Panc1 (cell line): ENCODE data around the gene CHCHD10. TPM values are rescaled to one million over a fixed set of nuclear protein-coding genes. Genes with fewer than 3 reads are reported as not detected.

ENCODE experiments used
- ATAC-seq: fragments of 200-7000 bp; cut with Tn5 transposase; 2 replicates; pipeline ENCODE4 v1.9.1; 2020; ENCODE audit warnings: mild to moderate bottlenecking, moderate library complexity
- BruUV-seq: library from RNA; stranded (reverse); fragments of 400-500 nt; replicated peaks from 2 replicates; lab custom pipeline; 2021; lab: Mats Ljungman, UMichigan
- CTCF ChIA-PET: fragments of 300-600 bp; sonication (Branson Sonifier 250); formaldehyde crosslinking; loops from one replicate; lab custom pipeline; 2022; ENCODE audit warnings: antibody characterized with exemption; lab: Charles Lee
- POLR2A ChIA-PET: fragments of 300-600 bp; sonication (Branson Sonifier 250); formaldehyde crosslinking; loops from one replicate; lab custom pipeline; 2022; ENCODE audit warnings: antibody characterized with exemption; lab: Charles Lee
- DNase-seq: peaks from one replicate; pipeline ENCODE4 v3.0.0-alpha.2; 2010; ENCODE audit warnings: low read depth, low spot score
- H3K27ac ChIP-seq: 2 replicates; pipeline ENCODE4 v1.5.1; 2011; ENCODE audit warnings: mild to moderate bottlenecking, low read length, inconsistent platforms
- H3K27me3 ChIP-seq: fragments of 200-500 bp; sonication (Bioruptor generic); 2 replicates; pipeline ENCODE4 v1.6.0; 2014; ENCODE audit warnings: low read length, inconsistent platforms; ENCODE audit not compliant: control insufficient read depth, insufficient read depth
- H3K36me3 ChIP-seq: fragments of 200-500 bp; sonication (Bioruptor generic); 2 replicates; pipeline ENCODE4 v1.5.1; 2014; ENCODE audit warnings: inconsistent platforms, mild to moderate bottlenecking, low read length, moderate library complexity; ENCODE audit not compliant: control insufficient read depth, insufficient read depth
- H3K4me1 ChIP-seq: 2 replicates; pipeline ENCODE4 v1.5.1; 2011; ENCODE audit warnings: inconsistent platforms, mild to moderate bottlenecking, low read length, moderate library complexity; ENCODE audit not compliant: control insufficient read depth, insufficient read depth
- H3K4me3 ChIP-seq, 2 experiments: 2 replicates each; pipeline ENCODE4 v1.5.1; 2011 to 2012; ENCODE audit warnings: low read depth in 2 of 2, low read length in 2 of 2, mild to moderate bottlenecking in 2 of 2, inconsistent platforms in 1 of 2, moderate library complexity in 1 of 2
- H3K9me3 ChIP-seq: fragments of 200-500 bp; sonication (Bioruptor generic); 2 replicates; pipeline ENCODE4 v1.5.1; 2014; ENCODE audit warnings: low read depth, mild to moderate bottlenecking, inconsistent platforms, low read length, moderate library complexity; ENCODE audit not compliant: control insufficient read depth, insufficient read depth
- CTCF ChIP-seq: fragments of 450-650 bp; IDR thresholded peaks from 2 replicates; pipeline ENCODE4 v1.5.1; 2017; ENCODE audit warnings: mild to moderate bottlenecking
- POLR2AphosphoS5 ChIP-seq: IDR thresholded peaks from 2 replicates; pipeline ENCODE4 v1.6.1; 2012; ENCODE audit warnings: mild to moderate bottlenecking, low read depth, low read length, moderate library complexity
- REST ChIP-seq, 2 experiments: IDR thresholded peaks; 2 replicates each; pipeline ENCODE4 v1.6.1; 2011 to 2012; ENCODE audit warnings: low read depth in 2 of 2, control low read depth in 1 of 2, low read length in 1 of 2, mild to moderate bottlenecking in 1 of 2, moderate library complexity in 1 of 2; ENCODE audit not compliant: insufficient read depth in 1 of 2
- SIN3A ChIP-seq: IDR thresholded peaks from 2 replicates; pipeline ENCODE4 v1.6.1; 2012; ENCODE audit warnings: low read depth, mild to moderate bottlenecking, low read length, moderate library complexity, borderline replicate concordance; ENCODE audit not compliant: insufficient read depth
- TCF7L2 ChIP-seq: IDR thresholded peaks from 2 replicates; pipeline ENCODE4 v1.6.1; 2011; ENCODE audit warnings: mild to moderate bottlenecking, low read depth, low read length, inconsistent platforms
- in situ Hi-C: cut with HindIII; loops from 2 replicates; pipeline ENCODE4 v1.10.0; 2016; ENCODE audit warnings: low sequenced_read_pairs, low pct_unique_long_range_greater_than_20kb
- intact Hi-C: fragments of 100-400 bp; cut with micrococcal nuclease; formaldehyde crosslinking; loops from one replicate; pipeline ENCODE4 v1.10.0; 2022; ENCODE audit not compliant: unreplicated experiment
- total RNA-seq: library from RNA; stranded (reverse); gene quantifications from one replicate; pipeline ENCODE4 v1.2.1, GENCODE V29; 2021; ENCODE audit not compliant: unreplicated experiment

CHCHD10 gene
- total RNA-seq, 1 experiment from 2014 or later = 84.4 TPM

GRCh38 chr22:23793326-23793725 lies 25.6 kb upstream of the CHCHD10 start:
- intact Hi-C loops = no loop called here
- POLR2A ChIA-PET = interaction anchor here (0.8 kb wide), 1 partner anchor 19 kb away, joined by 3 read pairs; no protein-coding TSS in a partner anchor
- TF ChIP-seq CTCF (no peak), POLR2AphosphoS5 (no peak), SIN3A (no peak), REST (IDR thresholded peaks at IDR 0.05; ENCODE audit: insufficient read depth in 1 of 2, low read depth in 2 of 2, low read length in 1 of 2) (no peak), TCF7L2 (no peak)
- in situ Hi-C loops = no loop called here
- BruUV-seq = no TSS peak
- Histone ChIP-seq H3K27me3 (no peaks in the 10 kb centered on the region), H3K27ac (no peak overlapping the region), H3K36me3 (no peaks in the 10 kb centered on the region), H3K9me3 (no peaks in the 10 kb centered on the region), H3K4me1 (no peaks in the 10 kb centered on the region), H3K4me3 (no peak overlapping the region)
- CTCF ChIA-PET = no interaction called here
- ATAC-seq = no peak
- no peak for DNase-seq

GRCh38 chr22:23791738-23792645 lies 24.2 kb upstream of the CHCHD10 start:
- ChIA-PET CTCF (no interaction called here), POLR2A (interaction anchor here (0.6 kb wide), 1 partner anchor 25 kb away, joined by 6 read pairs; no protein-coding TSS in a partner anchor)
- no TSS peak for BruUV-seq
- Histone ChIP-seq H3K36me3 (no peaks in the 10 kb centered on the region), H3K4me1 (no peaks in the 10 kb centered on the region), H3K27ac (no peak overlapping the region), H3K4me3 (no peak overlapping the region), H3K27me3 (no peaks in the 10 kb centered on the region), H3K9me3 (no peaks in the 10 kb centered on the region)
- intact Hi-C loops = no loop called here
- ATAC-seq (no peak), DNase-seq (no peak)
- in situ Hi-C loops = no loop called here
- TF ChIP-seq CTCF (no peak), POLR2AphosphoS5 (no peak), SIN3A (no peak), REST (IDR thresholded peaks at IDR 0.05; ENCODE audit: insufficient read depth in 1 of 2, low read depth in 2 of 2, low read length in 1 of 2) (no peak), TCF7L2 (no peak)
